CD4-positive, CD25-positive, alpha-beta regulatory T cell (primary cell): ENCODE results near the gene OTULINL. TPM values are rescaled to one million over a fixed set of nuclear protein-coding genes. Genes with fewer than 3 reads are reported as not detected.

Experiments used
- ATAC-seq, 2 donors: fragments of 150-1000 bp; cut with Tn5 transposase; one replicate each; pipeline ENCODE4 v1.10.0; 2021; ENCODE audit warnings: low read depth in 2 of 2, moderate number of reproducible peaks in 2 of 2, moderate library complexity in 1 of 2
- DNase-seq, 3 donors: peaks; one replicate each; pipeline versions ENCODE4 v3.0.0 to v3.0.0-alpha.2; 2012 to 2022; ENCODE audit warnings: mixed read lengths in 1 of 3
- H3K27ac ChIP-seq: one replicate; pipeline ENCODE4 v1.7.0; 2013; ENCODE audit warnings: mild to moderate bottlenecking, low read length; ENCODE audit not compliant: insufficient read depth, poor library complexity, severe bottlenecking
- H3K27me3 ChIP-seq: one replicate; pipeline ENCODE4 v1.7.0; 2013; ENCODE audit warnings: low read length; ENCODE audit not compliant: control insufficient read depth, insufficient read depth
- H3K36me3 ChIP-seq: one replicate; pipeline ENCODE4 v1.7.0; 2013; ENCODE audit warnings: mild to moderate bottlenecking, low read length, moderate library complexity; ENCODE audit not compliant: control insufficient read depth, insufficient read depth
- H3K4me1 ChIP-seq: 2 replicates; pipeline ENCODE4 v1.7.0; 2013; ENCODE audit warnings: mild to moderate bottlenecking, low read length; ENCODE audit not compliant: insufficient read depth, control insufficient read depth, poor library complexity, severe bottlenecking
- H3K4me3 ChIP-seq: one replicate; pipeline ENCODE4 v1.7.0; 2013; ENCODE audit warnings: low read depth, mild to moderate bottlenecking, low read length, moderate library complexity
- H3K9me3 ChIP-seq, 2 experiments: 1 replicate in 1 of 2; 2 replicates in 1 of 2; pipeline ENCODE4 v1.7.0; 2013; ENCODE audit warnings: low read length in 2 of 2, mild to moderate bottlenecking in 1 of 2, moderate library complexity in 1 of 2; ENCODE audit not compliant: control insufficient read depth in 2 of 2
- H3K27ac Mint-ChIP-seq, 3 donors: one replicate each; pipeline ENCODE4 v1.8.0; 2020 to 2022; ENCODE audit warnings: mild to moderate bottlenecking in 3 of 3, mixed read lengths in 3 of 3, moderate library complexity in 2 of 3
- H3K27me3 Mint-ChIP-seq: one replicate; pipeline ENCODE4 v1.8.0; 2022; ENCODE audit warnings: mild to moderate bottlenecking, mixed read lengths
- H3K36me3 Mint-ChIP-seq: one replicate; pipeline ENCODE4 v1.8.0; 2020; ENCODE audit warnings: mixed read lengths
- H3K4me1 Mint-ChIP-seq, 4 donors: one replicate each; pipeline ENCODE4 v1.8.0; 2020 to 2022; ENCODE audit warnings: mixed read lengths in 4 of 4, mild to moderate bottlenecking in 1 of 4
- H3K4me3 Mint-ChIP-seq, 4 donors: one replicate each; pipeline ENCODE4 v1.8.0; 2020 to 2022; ENCODE audit warnings: mild to moderate bottlenecking in 4 of 4, mixed read lengths in 4 of 4, moderate library complexity in 3 of 4
- H3K9me3 Mint-ChIP-seq, 7 donors: one replicate each; pipeline ENCODE4 v1.8.0; 2020 to 2022; ENCODE audit warnings: mixed read lengths in 7 of 7, mild to moderate bottlenecking in 3 of 7, moderate library complexity in 2 of 7
- polyA plus RNA-seq, 4 donors: library from polyadenylated mRNA; unstranded; fragments of 300-500 nt; fragmentation: Illumina TruSeq; gene quantifications; one replicate each; pipeline ENCODE4 v1.2.3, GENCODE V29; 2021
- total RNA-seq: library from RNA; stranded (reverse); gene quantifications from one replicate; pipeline ENCODE4 v1.2.3, GENCODE V29; 2022

Gene OTULINL
- total and polyA plus RNA-seq, 5 donors from 2014 or later: 41.5 to 69.4 (median 49.9) TPM

DNA sequence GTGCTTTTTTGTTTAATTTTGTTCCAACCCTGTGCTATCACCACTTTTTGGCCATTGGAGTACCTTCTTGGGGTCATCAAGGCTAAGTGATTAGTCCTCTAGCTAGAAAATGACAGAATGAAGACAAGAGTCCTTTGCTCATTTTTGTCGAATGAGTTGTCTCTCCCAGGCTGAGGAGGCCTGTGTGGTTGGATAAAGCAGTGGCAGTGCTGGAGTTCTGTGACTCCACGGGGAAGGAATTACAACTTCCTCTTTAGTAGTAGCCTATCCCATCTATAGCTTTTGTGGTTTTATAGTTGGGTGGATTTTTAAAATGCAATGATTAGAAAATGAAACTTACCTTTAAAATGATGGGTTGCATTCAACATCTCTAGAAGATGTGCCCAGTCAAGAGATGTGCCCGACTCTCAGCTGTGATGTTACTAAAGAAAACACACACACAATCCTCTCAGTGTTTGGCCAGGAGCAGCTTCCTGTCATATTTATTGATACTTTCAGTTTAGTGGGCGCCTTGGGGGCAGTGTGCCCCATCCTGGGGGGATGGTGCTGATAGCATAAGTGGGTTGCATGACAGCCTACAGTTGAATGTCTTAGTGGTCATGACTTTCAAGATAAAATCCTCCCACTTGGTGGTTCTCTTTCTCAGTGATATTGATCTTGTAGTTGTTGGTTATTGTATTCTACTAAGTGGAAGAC lies 11.9 kb downstream of the OTULINL start:
- H3K4me1 Mint-ChIP-seq: peaks cover 25 to 99% (median 84%) of the 10 kb centered on the region in 4 donors
- H3K9me3 Mint-ChIP-seq: no peaks in the 10 kb centered on the region
- DNase-seq (peak in 2 of 3 donors; percentile 39 to 79), ATAC-seq (peak in 1 of 2 donors; percentile 25)
- Histone ChIP-seq H3K27me3 (no peaks in the 10 kb centered on the region), H3K4me3 (peak overlapping the region; percentile 87), H3K9me3 (no peaks in the 10 kb centered on the region), H3K27ac (peak overlapping the region; percentile 81), H3K36me3 (peaks cover 2% of the 10 kb centered on the region), H3K4me1 (peaks cover 83% of the 10 kb centered on the region)
- peak overlapping the region; percentile 90 to 100 (median 95) for H3K27ac Mint-ChIP-seq
- H3K4me3 Mint-ChIP-seq: peak overlapping the region; percentile 58 to 89 (median 84)
- no peaks in the 10 kb centered on the region for H3K27me3 Mint-ChIP-seq
- peaks cover 15% of the 10 kb centered on the region for H3K36me3 Mint-ChIP-seq

DNA sequence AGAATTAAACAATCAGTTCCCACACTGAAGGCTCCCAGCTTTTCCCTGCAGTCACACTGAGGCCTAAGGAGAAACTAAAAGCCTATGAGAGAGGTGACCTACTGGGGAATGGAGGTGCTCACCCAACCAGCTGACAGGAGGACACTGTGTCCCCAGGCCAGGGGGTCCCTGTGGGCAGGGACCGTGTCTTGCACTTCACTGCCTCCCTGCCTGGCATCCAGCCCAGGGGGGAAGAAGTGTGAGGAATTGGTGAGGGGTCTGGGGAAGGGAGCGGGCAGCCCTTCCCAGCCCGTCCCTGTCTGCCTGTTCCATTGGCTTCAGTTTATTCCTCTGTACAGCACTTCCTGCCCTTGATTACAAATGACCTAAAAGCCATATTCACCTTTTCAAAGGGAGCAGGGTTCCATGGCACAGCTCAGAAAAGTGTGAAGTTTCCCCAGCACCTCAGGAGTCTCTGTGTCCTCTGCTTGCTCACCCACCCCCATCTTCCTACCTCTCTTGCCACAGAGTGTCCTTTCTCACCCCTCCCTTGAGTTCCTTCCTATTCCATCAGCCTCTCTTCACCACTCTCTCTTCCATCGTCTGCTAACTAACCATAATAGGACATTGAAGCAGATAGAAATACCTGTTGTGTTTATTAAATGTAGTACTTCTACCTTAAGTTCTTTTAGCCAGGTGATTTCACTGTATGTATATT lies 12.9 kb downstream of the OTULINL start:
- peaks cover 15% of the 10 kb centered on the region for H3K36me3 Mint-ChIP-seq
- no peaks in the 10 kb centered on the region for H3K27me3 ChIP-seq
- H3K27me3 Mint-ChIP-seq: no peaks in the 10 kb centered on the region
- H3K9me3 Mint-ChIP-seq: no peaks in the 10 kb centered on the region
- no peak for ATAC-seq
- H3K4me3 ChIP-seq: peak overlapping the region; percentile 87
- peaks cover 83% of the 10 kb centered on the region for H3K4me1 ChIP-seq
- H3K36me3 ChIP-seq: peaks cover 2% of the 10 kb centered on the region
- peak overlapping the region; percentile 83 to 89 (median 86) for H3K4me3 Mint-ChIP-seq
- H3K4me1 Mint-ChIP-seq: peaks cover 26 to 92% (median 78%) of the 10 kb centered on the region in 4 donors
- H3K27ac ChIP-seq: peak overlapping the region; percentile 81
- DNase-seq: peak in 1 of 3 donors; percentile 33
- peak overlapping the region; percentile 90 to 100 (median 95) for H3K27ac Mint-ChIP-seq
- H3K9me3 ChIP-seq: no peaks in the 10 kb centered on the region

DNA sequence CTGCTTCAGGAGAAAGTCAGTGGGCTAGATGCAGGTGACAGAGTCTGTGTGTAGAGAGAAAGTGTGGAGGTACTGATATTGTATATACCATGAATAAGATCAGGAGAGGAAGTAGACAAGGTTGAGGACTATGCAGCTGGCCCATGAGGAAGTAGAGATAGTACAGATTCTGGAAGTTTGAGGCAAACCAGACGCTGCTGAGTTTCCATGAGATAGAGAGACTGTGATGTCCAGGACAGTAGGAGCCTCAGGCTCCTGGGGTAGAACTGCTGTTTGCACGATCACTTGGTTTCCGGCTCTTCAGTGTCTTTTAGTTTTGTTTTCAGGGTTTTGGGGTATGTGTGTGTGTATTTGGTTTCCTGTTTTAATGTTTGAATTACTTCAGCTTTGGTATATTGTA lies 13.6 kb downstream of the OTULINL start:
- peak overlapping the region; percentile 87 for H3K4me3 ChIP-seq
- no peaks in the 10 kb centered on the region for H3K27me3 ChIP-seq
- peak overlapping the region; percentile 81 for H3K27ac ChIP-seq
- DNase-seq (peak in 2 of 3 donors; percentile 64 to 87), ATAC-seq (peak; percentile 77 to 79)
- H3K9me3 Mint-ChIP-seq: no peaks in the 10 kb centered on the region
- H3K4me3 Mint-ChIP-seq: peak overlapping the region; percentile 83 to 89 (median 86)
- no peaks in the 10 kb centered on the region for H3K27me3 Mint-ChIP-seq
- peaks cover 21% of the 10 kb centered on the region for H3K36me3 Mint-ChIP-seq
- H3K9me3 ChIP-seq: no peaks in the 10 kb centered on the region
- peaks cover 82% of the 10 kb centered on the region for H3K4me1 ChIP-seq
- peaks cover 31 to 92% (median 81%) of the 10 kb centered on the region in 4 donors for H3K4me1 Mint-ChIP-seq
- peak overlapping the region; percentile 90 to 100 (median 95) for H3K27ac Mint-ChIP-seq
- H3K36me3 ChIP-seq: peaks cover 2% of the 10 kb centered on the region

DNA sequence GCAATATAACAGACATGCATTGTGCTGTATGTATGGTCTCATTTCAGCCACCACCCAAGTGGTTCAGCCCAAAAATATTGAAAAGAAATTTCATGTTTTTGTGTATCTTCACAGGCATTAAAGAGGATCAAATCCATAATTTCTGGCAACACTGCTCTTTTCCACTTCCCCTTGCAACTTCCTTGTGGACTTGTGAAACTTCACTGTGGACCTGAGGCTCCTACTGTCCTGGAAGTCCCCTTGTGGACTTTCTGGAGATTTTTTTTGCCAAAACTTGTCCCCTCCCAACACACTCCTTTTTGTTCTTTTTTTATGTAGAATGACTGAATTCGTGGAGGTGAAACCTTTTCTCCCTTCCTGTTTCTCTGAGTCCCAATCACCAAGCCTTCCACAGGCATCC lies 14.3 kb downstream of the OTULINL start:
- ATAC-seq (no peak), DNase-seq (no peak)
- Mint-ChIP-seq H3K4me3 (peak overlapping the region; percentile 83 to 89 (median 86)), H3K4me1 (peaks cover 31 to 89% (median 79%) of the 10 kb centered on the region in 4 donors), H3K27me3 (no peaks in the 10 kb centered on the region), H3K36me3 (peaks cover 24% of the 10 kb centered on the region), H3K9me3 (no peaks in the 10 kb centered on the region), H3K27ac (peak overlapping the region; percentile 90 to 100 (median 95))
- Histone ChIP-seq H3K27me3 (no peaks in the 10 kb centered on the region), H3K4me1 (peaks cover 75% of the 10 kb centered on the region), H3K36me3 (peaks cover 2% of the 10 kb centered on the region), H3K9me3 (no peaks in the 10 kb centered on the region), H3K27ac (peak overlapping the region; percentile 81), H3K4me3 (peak overlapping the region; percentile 87)

DNA sequence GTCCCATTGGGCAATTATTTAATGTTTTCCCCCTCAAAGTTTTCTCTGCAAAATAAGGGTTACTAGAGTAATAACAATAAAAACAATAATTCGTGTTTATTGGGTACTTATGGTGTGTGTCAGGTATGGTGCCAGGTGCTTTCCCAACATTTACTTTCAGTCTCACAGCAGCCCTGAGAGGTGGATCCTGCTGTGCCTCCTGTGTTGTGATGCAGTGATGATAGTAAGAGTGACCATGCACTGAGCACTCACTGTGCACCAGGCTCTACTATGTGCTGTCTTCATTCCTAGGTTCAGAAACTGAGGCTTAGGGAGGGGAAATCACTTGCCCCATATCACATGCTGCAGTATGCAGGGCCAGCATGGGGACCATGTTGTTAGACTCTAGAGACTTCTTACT lies 15.5 kb downstream of the OTULINL start:
- peak overlapping the region; percentile 87 for H3K4me3 ChIP-seq
- H3K27me3 Mint-ChIP-seq: no peaks in the 10 kb centered on the region
- H3K27me3 ChIP-seq: no peaks in the 10 kb centered on the region
- no peaks in the 10 kb centered on the region for H3K9me3 Mint-ChIP-seq
- peak overlapping the region in 2 of 3 donors; percentile 90 to 95 for H3K27ac Mint-ChIP-seq
- peaks cover 63% of the 10 kb centered on the region for H3K4me1 ChIP-seq
- ATAC-seq (no peak), DNase-seq (peak in 1 of 3 donors; percentile 23)
- H3K36me3 ChIP-seq: peaks cover 10% of the 10 kb centered on the region
- peaks cover 29% of the 10 kb centered on the region for H3K36me3 Mint-ChIP-seq
- H3K27ac ChIP-seq: no peak overlapping the region
- H3K4me1 Mint-ChIP-seq: peaks cover 31 to 81% (median 75%) of the 10 kb centered on the region in 4 donors
- peak overlapping the region in 3 of 4 donors; percentile 27 to 86 (median 83) for H3K4me3 Mint-ChIP-seq
- no peaks in the 10 kb centered on the region for H3K9me3 ChIP-seq

DNA sequence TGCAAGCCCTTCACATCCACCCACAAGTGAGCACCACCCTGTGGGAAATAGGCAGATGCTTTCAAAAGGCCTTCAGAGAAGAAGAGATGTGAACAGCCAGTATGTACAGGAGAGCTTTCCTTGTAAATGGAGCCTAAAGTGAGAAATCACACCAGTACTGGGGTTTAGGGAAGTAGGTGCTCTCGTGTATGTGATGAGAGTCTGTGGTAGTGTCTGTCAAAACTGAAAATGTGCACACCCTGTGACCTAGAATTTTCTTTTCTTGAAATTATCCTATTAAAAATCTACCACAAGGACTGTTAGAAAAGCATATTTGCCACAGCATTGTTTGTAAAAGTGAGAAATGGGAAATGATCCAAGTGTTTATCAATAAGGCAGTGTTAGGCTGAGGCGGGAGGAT lies 16.6 kb downstream of the OTULINL start:
- Mint-ChIP-seq H3K4me3 (peak overlapping the region in 1 of 4 donors; percentile 26), H3K9me3 (no peaks in the 10 kb centered on the region), H3K4me1 (peaks cover 32 to 77% (median 71%) of the 10 kb centered on the region in 4 donors), H3K27ac (peak overlapping the region; percentile 51 to 90 (median 59)), H3K36me3 (peaks cover 40% of the 10 kb centered on the region), H3K27me3 (no peaks in the 10 kb centered on the region)
- Histone ChIP-seq H3K4me1 (peaks cover 52% of the 10 kb centered on the region), H3K27ac (no peak overlapping the region), H3K4me3 (no peak overlapping the region), H3K36me3 (peaks cover 20% of the 10 kb centered on the region), H3K9me3 (no peaks in the 10 kb centered on the region), H3K27me3 (no peaks in the 10 kb centered on the region)
- no peak for ATAC-seq
- no peak for DNase-seq

DNA sequence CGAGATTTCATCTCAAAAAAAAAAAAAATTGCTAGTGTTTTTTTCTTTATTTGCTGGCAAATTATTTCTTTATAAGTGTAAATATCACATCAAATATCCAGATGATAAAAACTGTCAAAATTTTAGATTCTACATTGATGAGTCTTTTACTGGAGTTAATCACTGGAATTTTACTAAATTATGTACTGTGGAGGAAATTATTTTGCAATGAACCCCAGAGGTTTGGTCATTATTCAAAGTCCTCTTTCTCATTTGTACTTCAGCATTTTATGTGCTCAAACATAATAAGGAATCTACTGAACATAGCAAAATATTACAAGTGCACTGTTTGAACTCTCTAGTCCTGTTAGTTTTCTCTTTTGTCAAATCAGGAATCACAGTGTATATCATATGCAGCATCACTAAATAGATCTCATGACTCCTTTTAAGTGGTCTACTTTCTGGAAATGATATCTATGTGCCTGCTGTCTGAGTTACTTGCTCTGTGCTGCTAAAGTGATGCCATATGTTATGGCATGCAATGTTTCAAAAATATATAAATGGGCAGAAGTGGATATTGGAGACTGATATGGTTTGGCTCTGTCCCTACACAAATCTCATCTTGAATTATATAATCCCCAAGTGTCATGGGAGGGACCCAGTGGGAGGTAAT lies 18.0 kb downstream of the OTULINL start:
- Histone ChIP-seq H3K9me3 (no peaks in the 10 kb centered on the region), H3K4me1 (peaks cover 38% of the 10 kb centered on the region), H3K4me3 (no peak overlapping the region), H3K27me3 (no peaks in the 10 kb centered on the region), H3K27ac (no peak overlapping the region), H3K36me3 (peaks cover 32% of the 10 kb centered on the region)
- no peaks in the 10 kb centered on the region for H3K27me3 Mint-ChIP-seq
- peak overlapping the region in 2 of 3 donors; percentile 7 to 65 for H3K27ac Mint-ChIP-seq
- peaks cover 47% of the 10 kb centered on the region for H3K36me3 Mint-ChIP-seq
- H3K4me1 Mint-ChIP-seq: peaks cover 23 to 65% (median 60%) of the 10 kb centered on the region in 4 donors
- DNase-seq: no peak
- no peak for ATAC-seq
- no peak overlapping the region for H3K4me3 Mint-ChIP-seq
- H3K9me3 Mint-ChIP-seq: no peaks in the 10 kb centered on the region
